Body of pancreas (tissue), 4 donors: Measurements from ENCODE around the gene ORAI2.

Experiments used
- CTCF ChIP-seq, 7 experiments: fragments of 450-650 bp in 4 of 7; fragments of 200-600 bp in 3 of 7; sonication (generic) in 3 of 7; IDR thresholded peaks; one replicate each; pipeline ENCODE4 v1.5.1; 2016 to 2019; ENCODE audit warnings: antibody characterized with exemption in 7 of 7
- POLR2A ChIP-seq, 3 donors: fragments of 450-650 bp; IDR thresholded peaks; one replicate each; pipeline ENCODE4 v1.6.1; 2016; ENCODE audit warnings: antibody characterized with exemption in 3 of 3, mild to moderate bottlenecking in 2 of 3

DNA sequence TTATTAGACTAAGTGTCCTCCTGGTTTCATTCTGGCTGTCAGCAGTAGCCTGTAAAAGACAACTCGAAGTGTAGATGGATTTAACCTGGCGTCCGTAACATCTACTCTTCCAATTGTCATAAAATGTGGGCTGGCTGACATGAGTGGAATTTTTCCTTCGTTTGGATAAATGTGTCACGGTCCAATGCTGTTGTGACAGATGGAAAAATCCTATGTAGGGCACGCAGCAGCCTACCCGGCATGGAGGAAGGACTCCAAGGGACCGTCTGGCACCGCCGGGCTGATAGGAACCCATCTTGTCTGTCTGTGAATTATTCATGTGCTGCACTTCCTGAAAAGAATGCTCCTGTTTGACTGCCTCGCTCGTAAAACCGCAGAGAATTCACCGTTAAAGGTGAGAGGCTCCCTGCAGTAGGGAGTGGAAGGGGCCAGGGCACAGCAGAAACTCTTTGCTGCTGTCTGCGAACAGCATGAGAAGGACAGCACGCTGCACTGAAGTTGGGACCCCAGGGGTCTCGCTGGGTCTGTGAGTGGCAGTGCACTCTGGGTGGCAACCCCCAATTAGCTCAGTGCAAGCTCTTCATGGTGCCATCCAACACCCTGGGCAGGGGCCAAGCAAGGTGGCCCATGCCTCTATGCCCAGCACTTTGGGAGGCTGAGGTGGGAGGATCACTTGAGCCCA is 1.6 kb upstream of the ORAI2 start:
- TF ChIP-seq CTCF (IDR thresholded peaks at IDR 0.05) (no peak), POLR2A (IDR thresholded peaks at IDR 0.05) (no peak)
